ENCODE results near the gene ABLIM1.

ABLIM1 gene

DNA sequence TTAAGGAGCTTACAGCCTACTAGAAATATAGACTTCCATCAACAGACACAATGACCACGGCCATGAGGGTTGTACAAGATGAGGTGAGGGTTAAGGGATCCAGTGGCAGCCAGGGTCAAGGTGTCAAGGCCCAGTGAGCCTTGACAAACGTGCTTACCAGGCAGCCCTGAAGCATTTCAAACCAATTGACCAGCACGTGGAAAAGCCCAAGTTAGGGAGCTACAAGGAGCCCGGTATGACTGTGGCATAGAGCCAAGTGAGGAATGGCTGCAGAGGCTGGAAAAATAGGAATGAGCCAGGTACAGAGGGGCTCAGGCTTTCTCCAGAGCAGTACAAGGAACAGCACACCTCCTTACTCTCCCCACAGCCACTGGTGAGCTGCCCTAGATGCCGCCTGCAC is 266.5 kb downstream of the ABLIM1 start:
- no peak for DNase-seq (ENCODE audit: low read depth, low spot score)

DNA sequence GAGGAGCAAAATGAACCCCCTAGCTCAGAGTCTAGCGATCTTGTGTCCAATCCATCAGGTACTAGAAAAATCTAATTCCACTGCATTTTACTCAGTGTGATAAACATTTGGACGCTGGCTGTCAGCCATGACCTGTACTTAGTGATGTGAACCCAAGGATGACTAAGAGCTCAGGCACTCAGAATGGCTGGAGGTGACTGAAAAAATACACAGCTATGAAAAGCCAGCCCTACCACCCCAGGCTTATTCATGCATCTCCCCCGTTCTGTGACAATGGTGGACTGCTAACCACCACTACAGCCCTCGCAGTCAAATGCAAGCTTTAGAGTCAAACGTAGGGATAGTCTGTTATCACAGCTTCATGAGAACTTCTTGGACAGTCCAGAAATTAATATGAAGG is 268.6 kb downstream of the ABLIM1 start:
- no peak for DNase-seq (ENCODE audit: low read depth, low spot score)

DNA sequence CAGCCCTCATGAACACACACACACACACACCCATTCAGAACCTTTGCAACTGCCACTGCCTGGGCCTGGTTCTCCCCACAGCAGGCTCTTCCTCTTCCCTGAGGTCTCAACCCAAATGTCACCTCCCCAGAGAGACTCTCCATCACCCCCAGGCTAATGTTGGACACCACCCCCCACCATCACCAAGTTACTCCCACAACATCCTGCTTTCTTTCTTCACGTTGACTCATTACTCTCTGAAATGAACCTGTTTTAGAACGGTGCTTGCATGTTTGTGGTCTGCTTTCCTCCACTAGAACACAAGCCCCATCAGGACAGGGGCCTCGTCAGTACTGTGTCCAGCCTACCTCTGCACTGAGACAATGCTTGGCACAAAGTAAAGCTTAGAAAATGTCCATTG is 269.8 kb downstream of the ABLIM1 start:
- no peak for DNase-seq (ENCODE audit: low read depth, low spot score)

DNA sequence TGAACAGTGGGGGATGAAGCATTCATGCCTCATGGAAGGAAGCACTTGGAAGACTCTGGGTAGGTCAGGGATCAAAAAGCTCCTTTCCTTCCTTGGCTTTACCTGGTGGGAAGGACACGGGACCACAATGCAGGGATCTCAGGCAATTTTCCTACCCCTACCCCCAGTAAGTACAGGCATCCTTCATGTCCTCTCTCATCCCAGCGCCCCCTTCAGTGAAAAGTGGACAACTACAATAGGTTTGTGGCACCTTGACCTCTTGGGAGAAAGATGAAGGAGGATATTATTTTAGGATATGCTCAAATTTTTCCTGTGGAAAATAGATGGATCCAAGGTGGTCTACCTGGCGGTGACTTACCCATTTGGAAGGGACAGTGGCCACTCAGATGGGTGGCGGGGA is 270.3 kb downstream of the ABLIM1 start:
- DNase-seq (ENCODE audit: low read depth, low spot score), result no peak

DNA sequence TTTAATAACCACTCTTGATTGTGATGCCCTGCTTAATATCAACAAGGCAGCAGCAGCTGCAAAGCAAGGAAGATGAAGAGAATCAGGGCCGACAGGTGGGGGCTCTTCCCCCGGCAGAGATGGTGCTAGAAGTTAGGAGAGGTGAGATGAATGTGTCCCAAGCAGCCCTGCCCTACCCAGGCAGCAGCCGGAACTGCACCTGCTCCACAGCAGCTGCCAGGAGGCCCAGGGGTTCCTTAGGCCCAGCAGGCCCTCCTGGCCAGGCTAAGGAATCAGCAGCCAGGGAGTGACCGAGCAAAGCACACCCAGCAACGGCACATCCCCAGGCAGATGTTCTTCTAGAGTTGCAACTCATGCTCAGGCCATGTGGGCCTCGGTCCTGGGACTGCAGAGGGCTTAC is 271.6 kb downstream of the ABLIM1 start:
- DNase-seq (ENCODE audit: low read depth, low spot score), result no peak

DNA sequence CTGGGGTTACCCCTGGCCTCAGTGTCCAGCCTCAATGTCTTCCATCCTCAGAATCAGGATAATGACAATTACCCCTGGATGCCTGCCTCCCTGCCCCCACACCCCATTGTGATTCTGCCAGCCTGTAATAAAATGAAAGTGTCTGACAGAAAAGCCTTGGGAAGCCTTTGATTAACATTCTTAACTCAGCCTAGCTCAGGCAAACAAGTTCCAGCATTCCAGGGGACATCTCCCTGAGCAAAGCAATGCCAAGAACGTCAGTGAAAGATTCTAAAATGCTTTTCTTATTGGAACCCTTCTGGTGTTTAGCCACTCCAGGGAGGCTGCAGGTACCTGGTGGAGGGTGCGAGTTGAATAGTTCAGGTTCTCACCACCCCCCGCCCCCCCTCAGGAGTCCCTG is 272.5 kb downstream of the ABLIM1 start:
- DNase-seq (ENCODE audit: low read depth, low spot score), result no peak

DNA sequence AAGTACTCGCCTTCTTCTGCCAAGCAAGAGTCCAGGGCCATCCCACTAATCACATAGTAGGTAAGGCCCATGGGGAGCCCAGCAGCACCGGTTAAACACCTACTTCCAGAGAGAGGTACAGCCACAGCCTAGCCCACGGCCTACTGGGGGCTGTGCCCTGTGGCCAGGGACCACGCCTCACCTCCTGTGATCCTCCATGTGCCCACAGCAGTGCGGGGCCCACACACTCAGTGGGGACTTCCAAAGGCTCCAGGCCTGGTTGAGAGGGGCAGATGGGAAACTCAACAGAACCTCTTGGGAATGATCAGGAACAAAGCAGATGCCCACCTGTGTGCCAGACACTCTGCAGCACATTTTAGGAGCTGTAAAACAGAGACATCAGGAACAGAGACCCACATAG is 273.5 kb downstream of the ABLIM1 start:
- DNase-seq (ENCODE audit: low read depth, low spot score), result no peak

DNA sequence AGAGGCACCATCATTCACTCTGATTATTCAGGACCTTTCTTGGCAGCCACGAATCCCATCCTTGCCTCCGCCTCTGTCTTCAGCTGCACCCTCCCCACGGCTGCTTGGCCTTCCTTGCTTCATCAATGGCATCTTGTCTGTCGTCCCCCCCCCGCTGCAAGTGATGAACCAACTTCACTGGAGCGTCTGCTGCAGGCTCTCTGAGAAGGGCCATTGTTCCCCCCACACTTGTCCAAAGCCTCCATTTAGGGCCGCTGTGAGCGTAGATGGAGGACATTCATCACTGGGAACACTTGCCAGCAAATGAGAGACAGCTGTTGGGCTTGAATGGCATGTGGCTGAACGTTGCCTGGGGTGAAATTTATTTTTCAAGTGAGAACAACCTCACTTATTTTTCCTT is 273.9 kb downstream of the ABLIM1 start:
- no peak for DNase-seq (ENCODE audit: low read depth, low spot score)

Measured in iPS DF 19.7 (cell line).